HL-60 (cell line): ENCODE results near the gene MSN.

Source experiments
- DNase-seq, 2 experiments: peaks; one replicate each; pipeline ENCODE4 v3.0.0-alpha.2; 2010 to 2020; ENCODE audit warnings: low read depth in 1 of 2, low spot score in 1 of 2
- H3K27ac ChIP-seq: fragments of 250-450 bp; sonication (Bioruptor Pico); replicated peaks from 2 replicates; pipeline ENCODE4 v1.5.1; 2020; ENCODE audit warnings: mild to moderate bottlenecking, moderate library complexity
- H3K27me3 ChIP-seq: fragments of 250-450 bp; sonication (Bioruptor Pico); 2 replicates; pipeline ENCODE4 v1.5.1; 2021; ENCODE audit warnings: mild to moderate bottlenecking, moderate library complexity; ENCODE audit not compliant: insufficient read depth, poor library complexity, severe bottlenecking
- H3K4me3 ChIP-seq: replicated peaks from 2 replicates; pipeline ENCODE4 v1.5.1; 2011; ENCODE audit warnings: mild to moderate bottlenecking, control low read depth, low read length; ENCODE audit not compliant: insufficient read depth
- CTCF ChIP-seq: IDR thresholded peaks from one replicate; pipeline ENCODE4 v1.5.1; 2011; ENCODE audit warnings: low read length, control low read depth, inconsistent platforms; ENCODE audit not compliant: insufficient read depth
- GABPA ChIP-seq: IDR thresholded peaks from 2 replicates; pipeline ENCODE4 v1.6.1; 2012; ENCODE audit warnings: low read depth
- POLR2AphosphoS5 ChIP-seq: IDR thresholded peaks from 2 replicates; pipeline ENCODE4 v1.6.1; 2012; ENCODE audit warnings: low read depth
- REST ChIP-seq: IDR thresholded peaks from 2 replicates; pipeline ENCODE4 v1.6.1; 2012; ENCODE audit warnings: low read depth; ENCODE audit not compliant: insufficient replicate concordance
- SPI1 ChIP-seq: IDR thresholded peaks from 2 replicates; pipeline ENCODE4 v1.6.1; 2012; ENCODE audit warnings: low read depth, mild to moderate bottlenecking, borderline replicate concordance

The MSN gene

GRCh38 chrX:65695849-65696449 lies 28.5 kb downstream of the MSN start:
- Histone ChIP-seq H3K27ac (peak overlapping the region; percentile 95), H3K4me3 (no peak overlapping the region), H3K27me3 (no peaks in the 10 kb centered on the region)
- no peak for TF ChIP-seq CTCF
- TF ChIP-seq POLR2AphosphoS5 = no peak
- TF ChIP-seq GABPA = no peak
- no peak for TF ChIP-seq REST
- no peak for TF ChIP-seq SPI1
- DNase-seq = no peak

- peak overlapping the region; percentile 95 for H3K27ac ChIP-seq
- no peak overlapping the region for H3K4me3 ChIP-seq
- TF ChIP-seq POLR2AphosphoS5 (no peak), CTCF (no peak), SPI1 (no peak), REST (no peak), GABPA (no peak)
- no peaks in the 10 kb centered on the region for H3K27me3 ChIP-seq
- DNase-seq = peak in 1 of 2 experiments; percentile 23
These were observed 29.2 kb downstream of the MSN start for GRCh38 chrX:65696613-65697012.

- Histone ChIP-seq H3K27me3 (no peaks in the 10 kb centered on the region), H3K27ac (peak overlapping the region; percentile 95), H3K4me3 (no peak overlapping the region)
- TF ChIP-seq SPI1 (peak; percentile 47; the same call in 1 of the 2 replicates), GABPA (no peak)
- peak in 1 of 2 experiments; percentile 69 for DNase-seq
These were observed 29.8 kb downstream of the MSN start for GRCh38 chrX:65697211-65697641.

GRCh38 chrX:65697915-65698796 lies 30.7 kb downstream of the MSN start:
- TF ChIP-seq GABPA = no peak
- TF ChIP-seq POLR2AphosphoS5 = peak; percentile 24; the same call in 1 of the 2 replicates
- TF ChIP-seq CTCF = no peak
- TF ChIP-seq REST = no peak
- TF ChIP-seq SPI1 = peak; percentile 51; the same call in 1 of the 2 replicates
- DNase-seq = peak in 1 of 2 experiments; percentile 96
- Histone ChIP-seq H3K27me3 (no peaks in the 10 kb centered on the region), H3K27ac (peak overlapping the region; percentile 95), H3K4me3 (no peak overlapping the region)
